HG03354 (cell line): ENCODE data around the gene SLC24A4.

Experiments
- ATAC-seq: cut with Tn5 transposase; IDR thresholded peaks from one replicate; pipeline ENCODE4 v1.9.1; 2021; ENCODE audit warnings: mild to moderate bottlenecking; ENCODE audit not compliant: unreplicated experiment, poor library complexity, severe bottlenecking

SLC24A4 gene

DNA sequence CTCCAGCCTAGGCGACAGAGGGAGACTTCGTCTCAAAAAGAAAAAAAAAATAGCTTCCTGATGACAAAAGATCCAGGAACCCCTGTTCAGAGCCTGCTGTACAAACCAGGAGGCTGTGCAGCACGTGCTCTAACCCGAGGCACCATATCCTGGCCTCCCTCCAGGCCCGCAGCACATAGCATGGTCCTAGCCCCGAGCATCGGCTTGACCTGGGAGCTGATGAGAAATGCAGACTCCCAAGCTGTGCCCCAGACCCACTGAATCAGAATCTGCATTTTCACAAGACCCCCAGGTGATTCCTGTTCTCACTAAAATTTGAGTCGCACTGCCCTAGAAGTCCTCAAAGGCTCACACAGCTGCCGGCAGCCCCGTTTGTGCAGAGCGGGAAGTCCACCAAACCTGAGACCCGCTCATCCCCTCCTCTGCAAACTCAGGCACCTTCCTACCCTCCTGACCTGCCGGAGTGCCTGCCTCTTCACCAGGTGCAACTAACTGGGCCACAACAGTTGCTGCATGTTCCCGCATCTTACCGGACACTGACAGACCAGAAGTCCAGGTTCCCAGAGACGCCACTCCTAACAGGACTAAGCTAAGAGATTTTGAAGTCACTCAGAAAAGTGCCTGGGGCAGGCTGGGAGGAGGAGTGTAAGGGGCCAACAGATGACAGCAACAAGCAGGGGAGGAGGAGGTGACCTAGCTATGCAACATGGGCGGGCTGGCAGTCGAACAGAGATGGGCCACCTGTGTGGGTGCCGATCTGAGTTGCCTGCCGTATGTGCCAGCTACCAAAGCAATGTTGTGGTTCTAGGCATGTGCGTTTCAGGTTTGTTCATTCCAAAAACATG, 166.7 kb downstream of the SLC24A4 start:
- ATAC-seq, result no peak

DNA sequence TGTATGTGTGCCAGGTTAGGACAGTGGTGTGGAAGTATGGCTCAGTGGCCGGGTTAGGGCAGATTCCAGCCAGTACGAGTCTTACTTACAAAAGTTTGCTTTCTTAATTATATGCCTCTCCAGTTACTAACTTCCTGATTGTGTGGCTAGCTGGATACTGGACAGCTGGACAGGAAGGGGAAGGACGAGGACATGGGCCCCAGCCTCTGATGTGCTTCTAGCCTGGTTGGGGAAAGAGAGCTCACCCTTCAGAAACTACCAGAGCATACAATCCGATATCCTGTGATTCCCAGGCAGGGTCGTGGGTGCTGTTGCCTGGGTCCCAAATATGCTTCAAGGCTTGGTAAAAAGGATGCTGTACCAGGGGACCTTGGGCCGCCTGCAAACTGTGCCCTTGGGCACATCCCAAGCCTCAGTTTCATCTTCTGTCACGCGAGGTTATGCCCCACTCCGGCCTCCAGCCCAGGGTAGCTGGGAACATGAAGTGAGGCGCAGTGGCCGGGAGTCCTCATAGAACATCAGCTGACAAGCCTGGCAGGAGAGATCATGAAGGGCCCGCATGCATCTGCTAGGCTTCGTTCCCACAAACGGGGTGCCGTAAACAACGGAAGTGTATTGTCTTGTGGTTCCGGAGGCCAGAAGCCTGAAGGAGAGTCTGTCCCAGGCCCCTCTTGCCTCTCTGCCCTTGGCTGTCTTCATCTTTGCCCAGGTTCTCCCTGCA, 167.4 kb downstream of the SLC24A4 start:
- ATAC-seq, result no peak

DNA sequence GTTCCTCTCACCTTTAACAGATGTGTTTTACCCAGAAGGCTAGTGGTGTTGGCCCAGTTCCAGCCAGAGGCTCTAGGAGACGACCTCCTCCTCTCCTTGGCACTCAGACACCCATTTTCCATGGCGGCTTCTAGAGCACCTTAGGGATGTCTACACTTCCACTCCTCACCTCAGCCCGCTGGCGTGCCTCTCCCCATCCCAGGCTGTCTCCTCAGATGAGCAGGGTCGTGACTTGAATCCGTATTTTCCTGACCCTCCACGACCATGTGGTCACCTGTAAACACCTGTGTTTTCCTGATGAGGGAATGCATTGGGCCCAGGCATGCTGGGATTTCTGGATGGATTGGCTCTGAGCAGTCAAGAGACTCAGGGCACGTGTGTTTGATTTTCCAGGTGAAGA, 168.8 kb downstream of the SLC24A4 start:
- no peak for ATAC-seq

DNA sequence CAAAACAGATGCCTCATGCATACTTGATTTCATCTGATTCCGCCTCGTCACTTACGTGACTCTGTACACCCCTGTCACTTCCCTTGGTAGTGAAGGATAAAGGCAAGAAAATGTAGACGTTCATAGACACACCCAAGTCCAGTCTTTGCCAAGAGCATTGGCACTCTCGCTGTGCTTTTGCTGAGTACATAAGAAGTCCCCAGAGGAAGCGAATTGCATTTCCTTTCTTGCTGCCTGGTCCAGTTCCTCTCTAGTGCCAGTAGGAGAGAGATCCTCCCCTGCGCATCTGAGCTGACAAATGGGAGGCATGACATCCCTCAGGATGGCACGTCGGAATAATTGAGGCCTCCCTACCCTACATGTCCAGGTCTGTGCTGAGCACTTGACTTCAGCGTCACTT, 169.3 kb downstream of the SLC24A4 start:
- no peak for ATAC-seq

DNA sequence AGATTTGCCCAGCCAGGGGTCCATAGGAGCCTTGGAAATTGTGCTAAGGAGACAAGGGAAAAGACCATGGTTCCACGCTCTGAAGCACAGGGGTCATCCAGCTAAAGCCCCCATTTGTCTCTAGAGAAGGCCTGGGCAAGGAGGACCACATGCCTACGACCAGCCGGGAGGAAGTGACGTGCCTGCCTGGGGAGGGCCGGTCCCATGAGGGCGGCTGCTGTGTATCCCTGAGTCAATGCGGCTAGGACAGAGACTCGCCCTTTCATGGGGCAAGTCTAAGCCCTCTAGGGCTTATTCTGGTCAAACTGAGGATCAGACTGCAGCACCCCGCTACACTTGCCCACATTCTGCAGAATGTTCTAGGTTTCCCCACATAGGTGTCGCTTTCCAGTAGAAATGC, 170.1 kb downstream of the SLC24A4 start:
- no peak for ATAC-seq

DNA sequence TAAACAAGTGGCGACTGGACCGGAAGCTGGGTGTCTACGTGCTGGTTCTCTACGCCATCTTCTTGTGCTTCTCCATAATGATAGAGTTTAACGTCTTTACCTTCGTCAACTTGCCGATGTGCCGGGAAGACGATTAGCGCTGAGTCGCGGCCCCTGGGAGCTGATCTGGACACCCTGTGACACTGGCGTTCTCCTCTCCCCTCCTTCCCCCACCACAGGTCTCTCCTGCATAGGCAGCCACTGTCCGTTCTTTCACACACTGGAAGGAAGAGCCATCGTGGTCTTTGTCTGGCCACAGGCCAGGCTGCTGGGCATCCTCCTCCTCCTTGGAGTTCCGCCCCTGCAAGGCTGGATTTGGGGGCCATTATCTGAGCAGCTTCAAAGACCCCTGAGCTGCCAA, 170.5 kb downstream of the SLC24A4 start:
- ATAC-seq, result no peak

DNA sequence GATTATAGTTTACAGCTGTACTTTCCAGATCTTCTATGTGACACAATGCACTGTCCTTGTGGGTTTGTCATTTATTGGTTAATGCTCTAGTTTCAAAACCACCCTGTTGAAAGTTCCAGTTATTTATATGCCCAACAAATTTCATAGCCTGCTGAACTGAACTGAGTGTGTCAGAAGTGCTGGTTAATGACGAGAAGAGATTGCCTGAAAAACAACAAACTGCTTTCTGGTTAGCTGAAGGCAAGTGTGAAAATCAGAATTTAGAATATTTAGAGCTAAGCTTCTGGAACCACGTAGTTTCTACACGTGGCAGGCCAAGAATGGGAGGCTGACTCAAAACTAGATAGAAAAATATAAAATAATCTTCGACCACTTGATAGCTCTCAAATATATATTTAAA, 171.5 kb downstream of the SLC24A4 start:
- no peak for ATAC-seq

DNA sequence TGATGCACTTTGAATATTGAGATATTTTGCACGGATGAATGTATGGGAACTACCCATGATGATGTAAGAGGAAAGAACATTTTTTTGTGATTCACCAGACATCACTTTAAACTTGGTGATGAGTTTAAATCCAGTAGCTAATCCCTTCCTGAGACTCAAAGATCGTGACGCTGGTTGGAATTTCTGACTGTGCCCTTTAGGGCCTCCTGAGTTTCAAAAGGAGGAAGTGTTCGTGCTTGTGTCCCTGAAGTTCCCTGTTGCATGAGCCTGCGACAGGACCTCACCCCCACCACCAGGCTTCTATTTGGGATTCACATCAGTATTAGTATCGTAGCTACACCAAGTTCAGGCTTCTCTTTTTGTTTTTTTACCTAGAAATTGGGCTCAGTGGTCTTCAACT, 172.1 kb downstream of the SLC24A4 start:
- no peak for ATAC-seq

DNA sequence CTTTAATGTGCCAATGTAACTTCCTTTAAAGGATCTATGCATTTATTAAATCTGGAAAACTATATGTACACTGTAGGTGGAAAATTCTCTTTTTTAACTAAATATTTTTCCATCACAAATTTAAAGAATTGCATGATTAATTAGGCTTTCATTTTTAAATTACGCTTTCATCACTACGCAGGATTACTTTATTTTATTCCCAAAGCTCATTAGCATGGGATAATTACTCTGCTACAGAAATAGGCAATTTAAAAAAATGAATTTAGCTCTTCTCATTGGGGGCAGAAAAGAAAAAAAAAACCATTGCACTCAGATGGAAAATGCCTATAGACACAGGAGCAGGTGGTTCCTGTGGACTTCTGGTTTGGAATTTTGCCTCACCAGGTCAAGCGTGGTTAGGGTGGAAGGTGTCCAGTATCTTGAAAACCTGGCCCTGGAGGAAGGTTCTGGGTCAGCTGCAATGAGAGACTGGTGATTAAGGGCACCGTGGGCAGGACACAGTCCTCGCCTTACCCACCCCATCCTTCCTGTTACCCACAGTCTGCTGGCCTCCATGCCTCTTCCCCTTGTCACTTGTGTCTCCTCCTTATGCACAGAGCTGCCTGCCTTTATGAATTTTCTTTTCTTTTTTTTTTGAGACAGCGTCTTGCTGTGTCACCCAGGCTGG, 173.4 kb downstream of the SLC24A4 start:
- ATAC-seq, result no peak

DNA sequence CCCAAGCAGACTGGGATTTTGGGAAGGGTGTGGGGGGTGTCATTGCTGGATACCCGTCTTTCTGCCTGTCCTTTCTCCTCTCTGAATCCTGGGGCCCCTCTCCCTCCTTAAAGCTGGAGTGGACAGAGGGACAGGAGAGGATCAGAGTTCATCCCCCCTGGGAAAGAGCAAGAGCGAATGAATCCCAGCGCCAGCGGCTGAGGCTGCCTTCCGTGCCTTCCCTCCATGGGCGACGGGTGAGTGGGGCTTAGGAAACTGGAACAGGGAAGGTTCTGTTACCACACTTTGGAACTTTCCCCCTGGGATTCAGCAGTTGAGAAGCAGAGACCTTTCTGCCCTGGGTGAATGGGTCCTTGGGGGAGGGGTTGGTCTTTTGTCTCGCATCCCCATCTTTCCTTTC, 174.4 kb downstream of the SLC24A4 start:
- no peak for ATAC-seq

DNA sequence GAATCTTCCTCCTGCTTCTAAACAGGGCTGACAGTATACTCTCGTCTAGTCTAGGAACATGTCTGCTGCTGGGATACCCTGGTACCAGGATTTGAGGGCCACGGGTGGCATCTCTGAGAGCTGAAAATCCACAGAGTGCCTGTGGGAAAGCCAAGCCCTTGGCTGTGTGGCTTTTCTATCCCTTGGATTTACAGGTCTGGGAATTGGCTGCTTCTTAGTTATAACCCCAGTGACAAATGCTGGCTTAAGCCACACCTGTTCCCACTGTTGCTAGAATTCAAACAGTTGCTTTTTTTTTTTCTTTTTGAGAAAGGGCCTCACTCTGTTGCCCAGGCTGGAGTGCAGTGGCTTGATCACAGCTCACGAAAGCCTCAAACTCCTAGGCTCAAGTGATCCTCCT, 176.3 kb downstream of the SLC24A4 start:
- ATAC-seq, result no peak

DNA sequence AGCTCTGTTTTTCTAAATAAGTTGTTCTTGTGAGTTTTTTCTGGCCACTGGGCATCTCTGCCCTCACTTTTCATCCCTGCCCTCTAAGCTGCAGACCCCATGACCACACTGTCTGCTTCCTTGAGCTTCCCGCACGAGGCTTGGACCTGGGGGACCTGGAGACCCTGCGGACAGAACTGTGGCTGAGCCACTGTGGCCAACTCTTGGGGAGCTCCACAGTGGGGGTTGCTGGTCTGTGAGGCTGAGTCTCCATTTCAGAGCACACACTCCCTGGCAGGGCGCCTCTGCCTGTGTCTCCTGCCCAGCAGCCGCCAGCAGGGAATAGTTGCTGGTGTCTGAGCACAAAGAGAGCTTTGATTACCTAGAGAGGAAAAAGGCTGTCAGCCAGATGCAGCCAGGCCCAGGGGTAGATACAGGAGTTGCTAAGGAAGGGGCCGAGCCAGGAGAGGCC, 177.6 kb downstream of the SLC24A4 start:
- no peak for ATAC-seq

DNA sequence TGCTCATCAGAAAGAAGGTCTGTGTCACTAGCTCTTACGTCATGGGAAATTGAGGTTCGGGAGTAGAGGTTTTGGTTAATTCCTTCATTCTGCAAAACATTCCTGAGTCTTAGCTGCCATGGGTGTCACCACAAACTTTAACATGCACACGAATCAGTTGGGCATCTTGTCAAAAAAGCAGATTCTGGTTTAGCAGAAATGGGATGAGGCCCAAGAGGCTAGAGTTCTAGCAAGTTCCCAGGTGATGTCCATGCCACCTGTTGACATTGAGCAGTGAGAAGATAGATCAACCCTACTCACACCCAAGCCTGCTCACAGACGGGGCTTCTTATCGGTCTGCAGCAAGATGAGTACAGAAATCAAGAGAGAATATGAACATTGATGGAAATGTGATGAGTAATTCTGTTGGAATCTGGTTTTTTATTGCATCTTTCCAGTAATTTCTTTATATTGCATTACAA, 179.0 kb downstream of the SLC24A4 start:
- ATAC-seq, result no peak

DNA sequence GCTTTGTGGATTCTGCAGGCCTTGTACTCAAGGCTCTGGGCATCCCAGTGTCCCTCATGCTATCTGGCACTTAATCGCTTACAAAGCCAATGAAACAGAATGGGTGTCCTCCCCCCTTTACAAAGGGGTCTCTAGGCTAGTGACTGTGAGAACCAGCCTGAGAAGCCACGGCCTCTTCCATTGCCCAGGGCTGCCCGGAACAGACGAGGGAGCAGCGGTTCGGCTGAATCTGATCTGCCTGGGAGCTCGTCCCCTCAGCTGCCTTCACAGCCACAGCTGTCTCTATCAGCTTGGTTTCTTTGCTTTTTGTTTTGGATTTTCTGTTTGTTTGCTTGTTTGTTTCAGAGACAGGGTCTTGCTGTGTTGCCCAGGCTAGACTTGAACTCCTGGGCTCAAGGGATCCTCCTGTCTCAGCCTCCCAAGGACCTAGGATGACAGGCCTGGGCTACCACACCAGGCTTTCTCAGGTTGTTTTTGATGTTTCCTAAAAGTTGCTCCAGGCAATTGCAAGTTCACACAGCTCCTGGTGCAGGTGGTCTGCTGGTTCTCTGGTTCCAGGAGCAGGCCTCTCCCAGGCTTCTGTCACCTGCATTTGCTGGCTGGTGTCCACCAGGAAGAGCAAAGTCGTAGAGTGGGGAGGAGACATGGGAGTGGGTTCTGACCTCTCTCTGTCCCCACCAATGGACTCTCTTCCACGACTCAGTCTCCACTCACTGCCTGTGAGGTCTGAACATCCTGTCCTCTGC, 179.7 kb downstream of the SLC24A4 start:
- ATAC-seq, result no peak

DNA sequence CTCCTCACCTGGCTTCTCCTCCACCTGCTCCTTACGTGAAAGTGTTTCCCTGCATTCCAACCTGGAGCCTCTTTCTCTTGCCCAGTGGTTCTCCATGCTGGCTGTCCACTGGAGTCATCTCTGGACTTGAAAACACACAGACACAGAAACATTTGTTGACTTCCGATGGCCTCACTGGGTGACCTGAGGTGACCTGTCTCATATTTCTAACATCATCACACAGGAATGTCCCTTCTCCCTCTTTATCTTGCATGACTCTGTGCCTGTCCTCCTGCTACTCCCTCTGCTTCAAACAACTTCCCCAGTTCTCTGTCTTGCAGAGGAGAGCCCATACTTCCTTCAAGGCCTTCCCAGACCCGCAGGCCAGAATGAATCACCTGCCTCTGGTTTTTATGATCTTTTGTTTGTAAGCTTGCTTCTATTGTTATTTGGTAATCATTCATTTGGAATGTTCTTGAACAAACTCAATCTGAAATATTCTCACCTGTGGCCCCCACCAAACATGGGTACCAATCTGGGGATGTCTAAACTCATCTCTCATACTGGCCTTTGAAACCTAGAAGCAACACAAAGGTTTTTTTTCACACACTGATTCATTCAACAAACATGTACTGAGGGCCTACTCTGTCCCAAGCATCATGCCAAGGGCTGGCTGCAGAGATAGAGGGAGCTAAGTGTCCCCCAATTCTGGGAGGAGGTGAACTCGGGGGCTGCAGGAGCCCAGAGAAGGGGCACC, 181.0 kb downstream of the SLC24A4 start:
- no peak for ATAC-seq

DNA sequence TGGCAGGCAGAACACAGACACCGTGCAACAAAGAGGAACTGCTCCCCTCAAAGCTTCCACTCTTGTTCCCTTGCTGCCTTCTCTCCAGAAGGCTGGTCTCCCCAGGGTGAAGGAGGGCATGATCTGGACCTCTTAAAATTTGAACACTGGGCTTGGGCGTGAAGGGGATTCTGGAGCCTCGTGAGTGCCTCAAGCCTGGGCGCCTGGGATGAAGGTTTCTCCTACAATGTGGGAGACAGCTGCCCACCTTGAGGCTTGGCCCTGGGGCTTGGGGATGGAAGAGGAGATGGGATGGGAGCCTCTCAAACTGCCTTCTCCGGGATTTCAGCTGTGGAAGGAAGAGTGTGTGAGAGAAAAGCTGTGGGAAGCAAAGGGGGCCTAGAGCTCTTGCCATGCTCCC, 182.9 kb downstream of the SLC24A4 start:
- ATAC-seq, result no peak

DNA sequence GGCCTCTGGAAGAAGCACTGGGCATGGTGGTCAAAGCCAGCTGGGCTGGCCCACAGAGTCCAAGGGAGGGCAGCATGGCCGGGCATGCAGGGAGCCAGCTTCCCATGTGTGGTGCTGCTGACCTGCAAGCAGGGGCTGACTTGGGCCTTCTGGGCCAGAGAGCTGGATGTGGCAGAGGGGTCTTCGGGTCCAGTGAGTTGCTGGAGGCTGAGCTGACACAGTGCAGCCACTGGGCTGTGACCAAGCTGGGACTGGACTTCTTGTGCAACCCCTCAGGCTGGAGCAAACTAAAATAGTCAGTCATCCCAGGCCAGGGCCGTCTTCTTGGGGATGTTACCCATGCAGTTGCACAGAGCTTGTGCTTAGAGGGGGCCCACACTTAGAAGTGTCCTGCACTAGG, 183.3 kb downstream of the SLC24A4 start:
- no peak for ATAC-seq

DNA sequence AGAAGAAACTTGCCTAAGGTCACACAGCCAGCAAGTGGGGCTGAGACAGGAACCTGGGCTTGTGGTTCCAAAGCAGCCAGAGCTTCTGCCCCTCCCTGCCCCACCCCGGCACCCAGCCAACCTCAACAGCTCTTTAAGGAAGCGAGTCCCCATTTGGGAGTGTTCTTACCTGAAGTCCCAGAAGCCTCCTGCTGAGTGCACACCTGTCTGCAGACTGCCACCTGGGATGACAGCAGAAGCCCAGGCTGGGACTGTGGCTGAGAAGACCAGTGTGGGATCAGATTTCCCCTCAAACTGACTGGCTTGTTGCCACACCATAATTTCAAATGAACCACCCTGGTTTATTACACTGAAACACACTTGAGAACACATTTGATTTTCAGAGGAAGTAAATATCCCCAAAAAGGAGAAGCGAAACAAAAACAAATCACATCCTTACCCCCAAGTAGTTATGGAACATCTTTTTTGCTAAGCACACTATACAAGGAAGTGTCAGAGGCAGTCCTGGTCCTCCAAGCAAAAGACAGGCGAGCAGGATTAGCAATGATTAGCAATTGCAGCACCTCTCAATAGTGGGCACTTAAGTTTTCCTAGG, 184.3 kb downstream of the SLC24A4 start:
- ATAC-seq, result peak; percentile 65

DNA sequence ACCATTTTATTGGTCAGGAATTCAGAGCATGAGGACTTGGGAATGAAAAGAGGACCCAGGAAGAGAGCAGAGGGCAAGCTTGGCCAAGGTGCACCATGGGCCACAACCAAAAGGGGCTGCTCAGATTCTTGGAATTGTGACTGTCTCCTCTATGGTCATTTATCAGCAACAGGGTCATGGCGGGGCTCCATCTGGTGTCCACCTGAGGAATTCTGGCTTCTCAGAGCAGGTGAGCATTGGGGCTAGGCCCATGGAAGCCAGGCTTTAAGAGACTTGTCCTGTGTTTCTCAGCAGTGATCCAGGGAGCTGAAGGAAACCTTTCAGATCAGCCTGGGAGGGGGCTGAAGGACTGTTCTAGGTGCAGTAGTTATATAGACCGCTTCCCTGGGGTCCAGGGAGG, 188.0 kb downstream of the SLC24A4 start:
- ATAC-seq, result no peak
